Rectal smooth muscle tissue (tissue), 1 donor: ENCODE measurements around the gene PHKB.

Experiments used
- H3K27ac ChIP-seq: one replicate; pipeline ENCODE4 v1.7.0; 2013; ENCODE audit warnings: low read depth, low read length, inconsistent platforms
- H3K27me3 ChIP-seq: one replicate; pipeline ENCODE4 v1.7.0; 2013; ENCODE audit warnings: low read length; ENCODE audit not compliant: control insufficient read depth, insufficient read depth
- H3K36me3 ChIP-seq: one replicate; pipeline ENCODE4 v1.7.0; 2013; ENCODE audit warnings: low read length; ENCODE audit not compliant: control insufficient read depth, insufficient read depth
- H3K4me1 ChIP-seq: one replicate; pipeline ENCODE4 v1.7.0; 2013; ENCODE audit warnings: low read length; ENCODE audit not compliant: control insufficient read depth, insufficient read depth
- H3K4me3 ChIP-seq: one replicate; pipeline ENCODE4 v1.7.0; 2013; ENCODE audit warnings: low read length
- H3K9ac ChIP-seq: one replicate; pipeline ENCODE4 v1.7.0; 2013; ENCODE audit warnings: low read length

PHKB gene

GRCh38 chr16:47562366-47562765 is 101.2 kb downstream of the PHKB start:
- H3K4me3 ChIP-seq: no peak overlapping the region
- no peaks in the 10 kb centered on the region for H3K27me3 ChIP-seq
- no peak overlapping the region for H3K27ac ChIP-seq
- no peaks in the 10 kb centered on the region for H3K4me1 ChIP-seq
- no peaks in the 10 kb centered on the region for H3K36me3 ChIP-seq
- no peak overlapping the region for H3K9ac ChIP-seq

GRCh38 chr16:47565454-47565853 is 104.3 kb downstream of the PHKB start:
- Histone ChIP-seq H3K27me3 (no peaks in the 10 kb centered on the region), H3K4me3 (no peak overlapping the region), H3K27ac (no peak overlapping the region), H3K36me3 (no peaks in the 10 kb centered on the region), H3K9ac (no peak overlapping the region), H3K4me1 (no peaks in the 10 kb centered on the region)

GRCh38 chr16:47567321-47567720 is 106.2 kb downstream of the PHKB start:
- Histone ChIP-seq H3K4me1 (no peaks in the 10 kb centered on the region), H3K27ac (no peak overlapping the region), H3K4me3 (no peak overlapping the region), H3K36me3 (no peaks in the 10 kb centered on the region), H3K9ac (no peak overlapping the region), H3K27me3 (no peaks in the 10 kb centered on the region)

GRCh38 chr16:47568351-47568750 is 107.2 kb downstream of the PHKB start:
- Histone ChIP-seq H3K27ac (no peak overlapping the region), H3K4me1 (no peaks in the 10 kb centered on the region), H3K9ac (no peak overlapping the region), H3K36me3 (no peaks in the 10 kb centered on the region), H3K27me3 (no peaks in the 10 kb centered on the region), H3K4me3 (no peak overlapping the region)

- Histone ChIP-seq H3K27ac (no peak overlapping the region), H3K36me3 (no peaks in the 10 kb centered on the region), H3K9ac (no peak overlapping the region), H3K27me3 (no peaks in the 10 kb centered on the region), H3K4me3 (no peak overlapping the region), H3K4me1 (no peaks in the 10 kb centered on the region)
Measured at GRCh38 chr16:47571049-47571448, 109.9 kb downstream of the PHKB start.

GRCh38 chr16:47571711-47572110 is 110.6 kb downstream of the PHKB start:
- no peaks in the 10 kb centered on the region for H3K4me1 ChIP-seq
- H3K27ac ChIP-seq: no peak overlapping the region
- H3K4me3 ChIP-seq: no peak overlapping the region
- H3K9ac ChIP-seq: no peak overlapping the region
- no peaks in the 10 kb centered on the region for H3K36me3 ChIP-seq
- no peaks in the 10 kb centered on the region for H3K27me3 ChIP-seq

GRCh38 chr16:47574091-47575054 is 113.2 kb downstream of the PHKB start:
- Histone ChIP-seq H3K27ac (no peak overlapping the region), H3K36me3 (no peaks in the 10 kb centered on the region), H3K27me3 (no peaks in the 10 kb centered on the region), H3K4me3 (no peak overlapping the region), H3K4me1 (no peaks in the 10 kb centered on the region), H3K9ac (no peak overlapping the region)

- no peak overlapping the region for H3K9ac ChIP-seq
- H3K27me3 ChIP-seq: no peaks in the 10 kb centered on the region
- H3K27ac ChIP-seq: no peak overlapping the region
- no peaks in the 10 kb centered on the region for H3K4me1 ChIP-seq
- no peak overlapping the region for H3K4me3 ChIP-seq
- H3K36me3 ChIP-seq: no peaks in the 10 kb centered on the region
Measured at GRCh38 chr16:47577029-47577428, 115.9 kb downstream of the PHKB start.

GRCh38 chr16:47578033-47578432 is 116.9 kb downstream of the PHKB start:
- no peaks in the 10 kb centered on the region for H3K36me3 ChIP-seq

GRCh38 chr16:47578573-47578972 is 117.4 kb downstream of the PHKB start:
- H3K4me3 ChIP-seq: no peak overlapping the region
- no peaks in the 10 kb centered on the region for H3K36me3 ChIP-seq
- no peak overlapping the region for H3K27ac ChIP-seq
- no peak overlapping the region for H3K9ac ChIP-seq
- no peaks in the 10 kb centered on the region for H3K4me1 ChIP-seq
- no peaks in the 10 kb centered on the region for H3K27me3 ChIP-seq

More at GRCh38 chr16:47578033-47578432, 116.9 kb downstream of the PHKB start:
- no peaks in the 10 kb centered on the region for H3K4me1 ChIP-seq
- H3K27ac ChIP-seq: no peak overlapping the region
- no peak overlapping the region for H3K4me3 ChIP-seq
- no peaks in the 10 kb centered on the region for H3K27me3 ChIP-seq
- no peak overlapping the region for H3K9ac ChIP-seq

GRCh38 chr16:47581114-47581513 is 120.0 kb downstream of the PHKB start:
- Histone ChIP-seq H3K36me3 (no peaks in the 10 kb centered on the region), H3K9ac (no peak overlapping the region), H3K4me1 (no peaks in the 10 kb centered on the region), H3K4me3 (no peak overlapping the region), H3K27me3 (no peaks in the 10 kb centered on the region), H3K27ac (no peak overlapping the region)

GRCh38 chr16:47584464-47585225 is 123.5 kb downstream of the PHKB start:
- Histone ChIP-seq H3K36me3 (peaks cover 3% of the 10 kb centered on the region), H3K27ac (no peak overlapping the region), H3K4me3 (no peak overlapping the region), H3K4me1 (no peaks in the 10 kb centered on the region), H3K27me3 (no peaks in the 10 kb centered on the region), H3K9ac (no peak overlapping the region)
